Activated CD8-positive, alpha-beta memory T cell treated with anti-CD3 and anti-CD28 coated beads, Interleukin-2, amount 50 U/mL, for 48 hours (primary cell): ENCODE data around the gene CCNYL1.

Experiments
- DNase-seq: peaks from one replicate; pipeline ENCODE4 v3.0.0-alpha.2; 2020

The CCNYL1 gene

GRCh38 chr2:207796585-207797350 is 85.3 kb downstream of the CCNYL1 start:
- DNase-seq = no peak

- DNase-seq = no peak
These were observed 89.8 kb downstream of the CCNYL1 start for GRCh38 chr2:207801259-207801658.

GRCh38 chr2:207802650-207803049 is 91.2 kb downstream of the CCNYL1 start:
- no peak for DNase-seq
